ENCODE measurements around the gene FSTL4.

The FSTL4 gene

DNA sequence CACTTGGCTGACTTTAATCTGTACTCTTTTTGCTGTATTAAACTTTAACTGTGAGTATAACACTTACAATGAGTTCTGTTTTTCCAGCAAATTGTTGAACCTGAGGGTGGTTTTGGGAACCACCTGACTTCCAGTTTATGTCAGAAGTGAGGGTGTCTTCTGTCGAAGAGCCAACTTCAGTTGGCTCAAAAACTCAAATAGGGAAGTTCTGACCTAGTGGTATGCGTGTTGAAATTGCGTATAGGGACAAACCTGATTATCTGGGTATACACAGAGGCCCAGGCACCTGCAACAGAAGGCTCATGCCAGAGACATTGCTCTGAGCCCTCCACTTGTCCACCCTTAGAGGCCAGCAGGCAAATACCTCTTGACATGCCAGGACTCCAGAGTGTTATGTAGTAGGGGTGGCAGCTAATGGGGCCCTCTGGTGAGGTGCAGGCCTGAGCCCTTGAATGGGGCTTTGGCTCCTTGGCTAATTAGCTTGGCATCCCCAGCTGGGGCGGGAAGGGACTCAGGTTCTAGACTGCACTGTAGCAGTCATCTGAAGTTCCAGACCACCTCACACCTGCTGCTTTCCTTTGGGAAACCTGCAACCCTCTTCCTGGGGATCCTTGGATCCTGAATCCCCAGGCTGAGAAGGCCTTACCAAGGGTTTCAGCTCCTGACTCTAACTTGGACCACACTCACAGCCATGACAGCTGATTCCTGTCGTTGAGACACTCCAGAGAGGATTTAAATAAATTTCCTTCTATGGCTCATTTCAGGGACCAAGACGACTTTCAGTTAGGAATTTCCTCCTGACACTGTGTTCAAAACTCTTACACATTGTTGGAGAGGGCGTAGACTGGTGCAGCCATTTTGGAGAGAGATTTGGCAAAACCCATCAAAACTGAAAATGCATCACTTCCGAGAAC, 370.9 kb downstream of the FSTL4 start:
- no peak for DNase-seq (ENCODE audit: low spot score)

GRCh38 chr5:133240425-133241091, 371.8 kb downstream of the FSTL4 start:
- DNase-seq (ENCODE audit: low spot score), result peak; percentile 67

GRCh38 chr5:133238426-133239205, 373.7 kb downstream of the FSTL4 start:
- DNase-seq (ENCODE audit: low spot score), result no peak

DNA sequence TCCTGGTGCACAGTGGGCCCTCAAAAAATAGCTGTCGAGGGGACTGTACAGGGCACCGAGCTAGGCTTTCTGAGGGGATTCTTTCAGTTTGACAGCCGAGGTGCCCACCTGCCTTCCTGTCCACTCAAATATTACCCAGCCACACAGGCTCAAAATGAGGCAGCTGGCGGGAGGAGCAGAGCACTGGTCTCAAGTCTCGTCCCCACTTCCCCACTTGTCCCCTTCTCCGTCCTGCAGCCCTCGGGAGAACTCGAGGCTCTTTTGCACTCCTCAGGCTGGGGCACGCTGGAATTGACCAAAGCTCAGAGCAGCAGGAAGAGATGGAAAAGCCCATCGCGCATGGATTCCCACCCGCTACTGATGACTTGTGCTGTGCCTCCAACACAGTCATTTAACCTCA, 375.4 kb downstream of the FSTL4 start:
- no peak for DNase-seq (ENCODE audit: low spot score)

DNA sequence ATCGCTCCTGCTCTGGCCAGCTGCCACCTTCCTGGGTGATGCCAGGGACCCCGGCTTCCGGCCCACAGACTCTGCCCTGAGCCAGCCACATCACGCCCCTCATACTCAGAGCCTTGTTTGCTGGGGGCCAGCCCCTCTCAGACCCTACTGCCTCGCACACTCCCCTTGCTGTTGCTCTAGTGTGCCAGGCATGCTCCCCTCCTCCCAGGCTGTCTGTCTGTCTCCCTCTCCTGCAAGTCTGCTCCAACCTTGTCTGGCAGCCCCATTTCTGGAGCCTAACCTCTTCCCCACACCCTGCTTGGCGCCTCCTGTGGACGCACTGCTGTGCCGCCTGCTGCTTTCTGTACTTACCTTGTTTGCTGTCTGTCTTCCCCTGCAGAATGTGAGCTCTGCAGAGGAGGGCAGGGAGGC, 375.8 kb downstream of the FSTL4 start:
- DNase-seq (ENCODE audit: low spot score), result no peak

DNA sequence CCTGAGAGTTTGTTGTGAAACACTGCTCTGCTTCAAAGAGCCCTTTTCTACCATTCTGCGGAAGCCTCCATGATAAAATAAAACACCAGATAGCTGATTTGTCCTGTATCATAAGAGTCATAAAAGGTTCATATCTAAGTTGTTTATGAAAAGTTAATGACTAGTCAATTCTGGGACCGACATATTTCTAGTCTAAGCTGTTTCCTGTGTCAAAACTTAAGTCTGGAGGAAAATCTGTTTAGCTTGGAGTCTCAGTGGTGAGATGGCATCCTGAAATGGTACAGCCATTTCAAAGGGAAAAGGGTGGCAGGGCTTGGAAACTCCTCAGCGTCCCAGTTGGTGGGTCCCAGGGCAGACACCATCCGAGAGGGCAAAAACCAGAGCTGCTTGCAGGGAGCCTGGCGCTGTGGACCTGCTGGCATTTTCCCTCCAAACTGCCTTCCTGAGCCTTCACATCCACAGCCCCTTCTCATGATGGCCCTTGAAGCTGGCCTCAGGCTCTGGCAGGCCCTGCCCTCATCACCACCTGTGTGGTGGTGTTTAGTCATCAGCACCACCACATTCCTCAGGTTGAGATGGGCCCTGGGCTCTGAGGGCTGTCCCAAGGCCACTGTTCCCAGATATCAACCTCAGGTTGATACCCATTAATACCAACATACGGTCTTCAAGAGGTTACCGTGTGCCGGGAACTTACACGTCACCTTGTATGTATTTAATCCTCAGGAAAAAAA, 376.5 kb downstream of the FSTL4 start:
- DNase-seq (ENCODE audit: low spot score), result no peak

DNA sequence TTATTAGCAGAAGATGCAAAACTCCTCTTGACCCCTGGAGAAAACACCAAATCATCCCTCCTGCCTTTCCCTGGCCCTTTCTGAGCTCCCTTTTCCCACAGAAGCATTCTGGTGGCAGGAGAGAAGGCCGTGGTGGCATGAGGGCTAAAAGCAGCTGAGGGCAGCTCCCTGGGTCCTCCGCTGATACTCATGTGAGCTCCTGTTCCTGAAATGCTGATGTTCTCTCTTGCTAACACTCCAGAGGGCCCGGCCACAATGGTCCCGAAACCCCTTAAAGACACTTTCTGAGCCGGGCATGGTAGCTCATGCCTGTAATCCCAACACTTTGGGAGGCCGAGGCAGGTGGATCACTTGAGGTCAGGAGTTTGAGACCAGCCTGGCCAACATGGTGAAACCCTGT, 377.4 kb downstream of the FSTL4 start:
- DNase-seq (ENCODE audit: low spot score), result no peak

- DNase-seq (ENCODE audit: low spot score), result no peak
Measured at GRCh38 chr5:133234273-133234672, 378.1 kb downstream of the FSTL4 start.

- no peak for DNase-seq (ENCODE audit: low spot score)
Measured at GRCh38 chr5:133233616-133234015, 378.7 kb downstream of the FSTL4 start.

DNA sequence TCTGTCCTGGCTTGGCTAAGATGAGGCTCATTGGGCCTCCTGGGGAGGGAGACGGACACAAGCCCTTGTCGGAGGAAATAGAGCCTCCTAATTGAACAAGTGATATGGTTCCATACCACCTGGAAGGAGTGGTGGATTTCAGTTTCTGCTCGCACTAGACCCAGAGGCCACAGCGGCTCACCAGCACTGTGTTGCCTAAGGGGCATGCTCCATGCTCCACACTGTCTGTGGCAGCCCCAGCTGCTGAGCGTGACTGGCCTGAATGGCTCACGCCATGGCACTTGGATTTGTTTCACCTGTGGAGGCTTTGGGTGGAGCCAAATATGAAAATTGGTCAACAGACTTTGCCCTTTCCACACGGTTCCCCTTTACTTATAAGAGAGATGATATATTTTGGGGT, 379.4 kb downstream of the FSTL4 start:
- DNase-seq (ENCODE audit: low spot score), result no peak

- no peak for DNase-seq (ENCODE audit: low spot score)
Measured at GRCh38 chr5:133232435-133232834, 379.9 kb downstream of the FSTL4 start.

DNA sequence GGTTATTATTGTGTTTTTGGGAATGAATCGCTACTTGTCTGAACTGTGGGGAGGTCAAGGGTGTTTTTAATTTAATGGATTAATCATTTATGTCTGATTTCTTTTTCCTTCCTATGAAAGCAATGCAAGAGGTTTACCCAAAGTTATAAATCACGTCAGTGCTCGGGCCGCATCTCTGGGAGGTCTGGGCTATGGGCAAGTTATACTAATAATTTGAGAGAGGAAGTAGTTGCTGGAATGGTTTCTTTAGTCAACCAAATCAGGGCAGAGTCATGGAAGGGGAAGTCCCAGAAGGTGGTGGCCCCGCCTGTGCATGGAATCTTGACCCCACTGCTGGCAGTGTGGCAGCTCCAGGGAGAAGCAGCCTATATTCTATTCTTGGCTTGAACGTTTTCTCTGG, 380.3 kb downstream of the FSTL4 start:
- DNase-seq (ENCODE audit: low spot score), result no peak

GRCh38 chr5:133230823-133231578, 381.3 kb downstream of the FSTL4 start:
- no peak for DNase-seq (ENCODE audit: low spot score)

DNA sequence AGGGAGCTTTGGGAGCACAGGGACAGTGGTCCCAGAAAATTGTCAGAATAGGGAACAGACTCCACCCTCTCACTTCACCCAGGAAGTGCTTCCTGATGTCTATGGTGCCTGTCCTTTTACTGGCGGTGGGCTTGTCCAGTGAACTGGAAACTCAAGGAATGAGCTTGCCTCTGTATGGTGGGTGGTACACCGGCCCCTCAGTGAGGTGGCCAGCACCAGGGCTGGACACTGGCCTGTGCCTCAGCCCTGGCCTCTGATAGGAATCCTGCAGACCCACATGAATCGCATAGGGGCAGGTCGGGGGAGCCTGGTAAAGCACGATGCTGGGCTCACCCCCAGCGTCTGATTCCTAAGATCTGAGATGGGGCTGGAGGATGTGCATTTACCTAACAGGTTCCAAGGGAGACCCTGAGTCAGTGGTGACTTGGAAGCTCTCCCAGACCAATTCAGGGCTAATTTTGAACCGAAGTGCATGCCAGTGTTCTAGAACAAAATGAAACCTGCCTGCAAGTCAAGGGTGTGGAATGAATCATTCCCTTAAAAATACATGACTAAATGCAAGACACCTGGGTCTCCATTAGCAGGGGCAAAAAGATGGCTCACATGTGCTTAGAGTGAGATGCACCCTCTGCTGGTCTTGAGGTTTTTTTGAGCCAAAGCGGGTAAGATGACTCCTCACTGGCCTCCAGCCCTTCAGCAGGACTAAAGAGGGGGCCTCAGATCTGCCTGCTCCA, 382.2 kb downstream of the FSTL4 start:
- no peak for DNase-seq (ENCODE audit: low spot score)

DNA sequence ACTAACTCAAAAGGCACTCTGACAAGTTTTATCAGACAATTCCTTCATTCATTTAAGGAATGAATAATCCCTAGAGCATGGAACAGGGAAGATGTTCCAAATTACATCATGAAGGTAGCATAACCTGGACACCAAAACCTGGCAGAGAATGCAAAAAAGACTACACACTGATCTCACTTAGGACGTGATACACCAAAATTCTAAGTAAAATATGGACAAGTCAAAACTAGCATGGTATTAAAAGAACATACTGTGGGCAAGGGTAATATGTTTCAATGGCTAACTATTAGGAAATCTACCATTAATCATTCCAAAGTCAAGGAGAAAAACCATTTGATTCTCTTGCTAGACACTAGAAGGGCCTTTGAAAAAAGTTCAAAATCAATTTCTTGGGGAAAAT, 384.0 kb downstream of the FSTL4 start:
- no peak for DNase-seq (ENCODE audit: low spot score)

- DNase-seq (ENCODE audit: low spot score), result no peak
Measured at GRCh38 chr5:133227897-133228296, 384.4 kb downstream of the FSTL4 start.

DNA sequence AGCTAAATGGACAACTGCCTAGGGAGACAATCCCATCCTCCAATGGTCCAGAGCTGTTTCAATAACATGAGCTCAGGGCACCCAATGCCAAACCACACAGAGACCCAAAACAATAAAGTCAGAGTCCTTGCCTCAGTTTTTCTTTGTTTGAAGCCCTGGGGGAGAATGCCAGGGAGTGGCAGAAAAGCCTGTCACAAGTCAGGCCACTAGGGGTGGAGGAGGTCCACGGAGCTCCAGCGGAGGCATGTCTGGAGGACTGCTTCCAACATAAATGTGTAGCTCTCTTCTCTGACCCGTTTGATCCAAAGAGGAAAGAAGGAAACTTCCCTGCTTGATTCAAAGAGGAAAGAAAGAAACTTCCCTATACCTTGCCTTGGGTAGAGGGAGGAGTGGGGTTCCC, 385.3 kb downstream of the FSTL4 start:
- no peak for DNase-seq (ENCODE audit: low spot score)

- no peak for DNase-seq (ENCODE audit: low spot score)
Measured at GRCh38 chr5:133226186-133226585, 386.2 kb downstream of the FSTL4 start.

DNA sequence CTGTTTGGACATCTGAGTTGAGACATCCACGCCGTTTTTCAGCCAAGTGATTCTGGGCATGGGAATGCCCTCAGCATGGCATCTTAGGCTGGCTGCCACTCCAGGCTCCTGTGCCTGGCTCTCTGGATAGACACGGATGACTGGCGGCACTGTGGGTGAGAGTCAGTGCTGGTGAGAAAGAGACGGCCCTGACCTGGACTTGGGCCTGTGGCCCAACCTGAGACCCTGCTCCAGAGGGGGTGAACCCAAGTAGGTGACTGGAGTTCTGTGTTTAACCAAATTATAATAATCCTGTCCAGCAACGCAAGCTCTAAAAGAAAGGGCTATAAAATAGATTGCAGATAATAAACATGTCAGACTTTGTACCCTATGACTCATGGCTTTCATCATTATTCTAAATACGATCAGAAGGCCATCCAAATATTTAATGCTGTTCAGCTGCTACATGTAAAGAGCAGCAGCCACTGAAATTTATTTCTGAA, 386.6 kb downstream of the FSTL4 start:
- no peak for DNase-seq (ENCODE audit: low spot score)

- DNase-seq (ENCODE audit: low spot score), result no peak
Measured at GRCh38 chr5:133222979-133223378, 389.4 kb downstream of the FSTL4 start.

Data from putamen (tissue), 1 donor.